DMS114 treated with DMSO at 0.1 percent for 48 hours (cell line): ENCODE measurements around the gene PLEKHG3.
"Not testable (repeated sequence)": the region's sequence is repeated elsewhere in the genome, so short reads cannot be mapped to it uniquely, and the experiment has no call there.

Experiments
- DNase-seq: peaks from one replicate; lab custom pipeline; 2025; ENCODE audit not compliant: unreplicated experiment; lab: John Stamatoyannopoulos, UW

PLEKHG3 gene

GRCh38 chr14:64686282-64686615 lies 18.0 kb upstream of the PLEKHG3 start:
- DNase-seq: no peak

GRCh38 chr14:64688031-64688430 lies 16.2 kb upstream of the PLEKHG3 start:
- DNase-seq: no peak

GRCh38 chr14:64688811-64689281 lies 15.4 kb upstream of the PLEKHG3 start:
- DNase-seq: no peak

GRCh38 chr14:64689289-64689688 lies 14.9 kb upstream of the PLEKHG3 start:
- DNase-seq: no peak

GRCh38 chr14:64690607-64691006 lies 13.6 kb upstream of the PLEKHG3 start:
- DNase-seq: not testable (repeated sequence)

- no peak for DNase-seq
Observed at GRCh38 chr14:64691376-64691775, 12.8 kb upstream of the PLEKHG3 start.

- DNase-seq: no peak
Observed at GRCh38 chr14:64692189-64692985, 11.8 kb upstream of the PLEKHG3 start.

- DNase-seq: no peak
Observed at GRCh38 chr14:64692986-64693809, 11.0 kb upstream of the PLEKHG3 start.

GRCh38 chr14:64693810-64694165 lies 10.4 kb upstream of the PLEKHG3 start:
- DNase-seq: no peak

GRCh38 chr14:64695071-64695470 lies 9.2 kb upstream of the PLEKHG3 start:
- DNase-seq: no peak

- DNase-seq: no peak
Observed at GRCh38 chr14:64696355-64696857, 7.8 kb upstream of the PLEKHG3 start.

- DNase-seq: no peak
Observed at GRCh38 chr14:64698903-64699302, 5.3 kb upstream of the PLEKHG3 start.

- no peak for DNase-seq
Observed at GRCh38 chr14:64700290-64700689, 3.9 kb upstream of the PLEKHG3 start.

- no peak for DNase-seq
Observed at GRCh38 chr14:64700894-64701293, 3.3 kb upstream of the PLEKHG3 start.

- no peak for DNase-seq
Observed at GRCh38 chr14:64701660-64702059, 2.6 kb upstream of the PLEKHG3 start.

GRCh38 chr14:64702493-64703394 lies 1.5 kb upstream of the PLEKHG3 start:
- no peak for DNase-seq

GRCh38 chr14:64703395-64704142 lies 655 bp upstream of the PLEKHG3 start:
- DNase-seq: peak; percentile 9

GRCh38 chr14:64704743-64705380 lies 638 bp downstream of the PLEKHG3 start:
- DNase-seq: no peak

GRCh38 chr14:64705381-64706118 lies 1.3 kb downstream of the PLEKHG3 start:
- no peak for DNase-seq
